Measurements from ENCODE around the gene TCF12.

DNA sequence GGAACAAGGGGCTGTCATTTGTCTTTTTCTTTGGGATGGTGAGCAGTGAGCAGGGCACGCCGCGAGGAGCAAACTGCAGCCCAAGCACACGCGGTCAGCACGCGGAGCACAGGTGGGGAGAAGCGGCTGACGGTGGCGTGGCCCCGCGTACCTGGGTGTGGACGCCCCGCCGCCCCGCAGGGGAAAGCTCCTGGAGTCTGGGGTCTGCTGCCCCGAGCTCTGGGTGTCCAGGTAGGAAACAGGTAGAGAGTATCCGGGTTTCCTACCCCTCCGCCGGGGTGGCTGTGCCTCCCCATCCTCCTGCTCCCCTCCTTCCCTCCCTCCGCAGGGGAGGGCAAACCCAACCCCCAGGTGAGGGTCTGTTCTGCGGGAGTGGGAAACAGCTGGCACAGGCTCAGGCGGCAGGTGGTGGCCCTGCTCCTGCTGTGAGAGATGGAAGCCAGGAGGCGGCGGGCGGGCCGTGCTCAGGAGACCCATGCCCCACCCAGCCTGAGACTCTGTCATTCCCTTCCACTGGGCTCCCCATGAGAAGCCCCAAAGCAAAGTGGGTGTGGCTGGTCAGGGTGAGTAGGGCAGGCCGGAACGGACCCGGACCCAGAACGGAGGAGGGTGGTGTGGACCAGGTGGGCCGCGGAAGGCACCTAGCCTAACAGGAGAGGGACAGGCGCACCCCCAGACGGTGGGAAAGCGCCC is 400.9 kb downstream of the TCF12 start:
- TF ChIP-seq, protein P1, sequence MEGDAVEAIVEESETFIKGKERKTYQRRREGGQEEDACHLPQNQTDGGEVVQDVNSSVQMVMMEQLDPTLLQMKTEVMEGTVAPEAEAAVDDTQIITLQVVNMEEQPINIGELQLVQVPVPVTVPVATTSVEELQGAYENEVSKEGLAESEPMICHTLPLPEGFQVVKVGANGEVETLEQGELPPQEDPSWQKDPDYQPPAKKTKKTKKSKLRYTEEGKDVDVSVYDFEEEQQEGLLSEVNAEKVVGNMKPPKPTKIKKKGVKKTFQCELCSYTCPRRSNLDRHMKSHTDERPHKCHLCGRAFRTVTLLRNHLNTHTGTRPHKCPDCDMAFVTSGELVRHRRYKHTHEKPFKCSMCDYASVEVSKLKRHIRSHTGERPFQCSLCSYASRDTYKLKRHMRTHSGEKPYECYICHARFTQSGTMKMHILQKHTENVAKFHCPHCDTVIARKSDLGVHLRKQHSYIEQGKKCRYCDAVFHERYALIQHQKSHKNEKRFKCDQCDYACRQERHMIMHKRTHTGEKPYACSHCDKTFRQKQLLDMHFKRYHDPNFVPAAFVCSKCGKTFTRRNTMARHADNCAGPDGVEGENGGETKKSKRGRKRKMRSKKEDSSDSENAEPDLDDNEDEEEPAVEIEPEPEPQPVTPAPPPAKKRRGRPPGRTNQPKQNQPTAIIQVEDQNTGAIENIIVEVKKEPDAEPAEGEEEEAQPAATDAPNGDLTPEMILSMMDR (IDR thresholded peaks at IDR 0.05) = no peak
- TF ChIP-seq POLR2A (IDR thresholded peaks at IDR 0.05) = no peak
